UCSD-AML1 (cell line): ENCODE measurements around the gene RPS6KA5.

ENCODE experiments used
- DNase-seq: peaks from one replicate; lab custom pipeline; 2025; ENCODE audit not compliant: unreplicated experiment; lab: John Stamatoyannopoulos, UW

RPS6KA5 gene

DNA sequence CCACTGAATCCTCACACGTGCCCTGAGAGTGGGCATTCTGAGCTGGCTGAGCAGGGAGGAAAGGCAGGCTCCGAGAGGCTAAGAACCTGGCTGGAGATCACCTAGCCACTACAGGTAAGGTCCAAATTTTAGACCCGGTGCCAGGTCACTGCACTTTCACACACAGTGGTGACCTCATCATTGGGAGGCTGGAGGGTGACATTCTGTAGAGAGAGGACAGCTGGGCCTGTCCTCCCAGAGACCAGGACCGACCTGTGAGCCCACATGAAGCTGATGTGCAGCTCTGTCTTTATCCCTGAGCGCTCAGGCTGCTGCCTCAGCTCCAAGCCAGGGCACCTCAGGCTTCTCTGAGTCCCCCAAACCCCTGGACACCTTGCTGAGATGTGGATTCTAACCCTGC lies 248.3 kb downstream of the RPS6KA5 start:
- no peak for DNase-seq

DNA sequence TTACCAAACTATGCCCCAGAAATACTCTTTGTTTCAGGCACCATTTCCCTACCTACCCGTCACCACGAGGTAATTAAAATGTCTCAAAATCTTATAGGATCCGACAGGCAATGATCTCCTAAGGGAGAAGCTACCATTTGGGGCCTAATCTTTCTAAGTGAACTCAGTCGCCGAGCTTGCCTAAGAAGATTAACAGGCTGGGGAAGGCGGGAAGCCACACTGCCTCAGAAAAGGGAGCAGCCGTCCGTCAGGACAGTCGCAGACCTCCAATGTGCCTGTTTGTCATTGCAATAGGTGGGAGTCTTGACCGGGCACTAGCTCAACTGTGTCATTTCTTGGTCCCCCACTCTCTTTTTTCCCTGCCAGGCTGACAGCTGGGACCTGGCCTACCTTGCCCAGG lies 248.8 kb downstream of the RPS6KA5 start:
- DNase-seq: no peak

DNA sequence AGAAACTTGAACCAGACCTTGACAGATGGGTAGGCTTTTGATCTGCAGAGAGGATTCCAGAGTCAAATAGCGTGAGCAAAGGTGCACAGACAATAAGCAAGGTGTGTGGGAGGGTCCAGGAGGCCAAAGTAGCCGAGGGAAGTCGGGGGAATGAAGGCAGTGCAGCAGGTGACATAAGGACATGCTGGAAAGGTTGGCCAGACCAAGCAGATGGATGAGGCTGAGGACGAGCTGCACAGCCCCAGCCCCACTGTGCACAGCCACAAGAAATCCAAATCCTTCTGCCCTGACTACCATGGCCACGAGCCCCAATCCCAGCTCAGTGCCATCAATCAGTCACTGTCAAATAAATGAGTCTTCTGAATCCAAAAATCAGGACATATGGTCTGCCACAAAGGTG lies 249.6 kb downstream of the RPS6KA5 start:
- no peak for DNase-seq

DNA sequence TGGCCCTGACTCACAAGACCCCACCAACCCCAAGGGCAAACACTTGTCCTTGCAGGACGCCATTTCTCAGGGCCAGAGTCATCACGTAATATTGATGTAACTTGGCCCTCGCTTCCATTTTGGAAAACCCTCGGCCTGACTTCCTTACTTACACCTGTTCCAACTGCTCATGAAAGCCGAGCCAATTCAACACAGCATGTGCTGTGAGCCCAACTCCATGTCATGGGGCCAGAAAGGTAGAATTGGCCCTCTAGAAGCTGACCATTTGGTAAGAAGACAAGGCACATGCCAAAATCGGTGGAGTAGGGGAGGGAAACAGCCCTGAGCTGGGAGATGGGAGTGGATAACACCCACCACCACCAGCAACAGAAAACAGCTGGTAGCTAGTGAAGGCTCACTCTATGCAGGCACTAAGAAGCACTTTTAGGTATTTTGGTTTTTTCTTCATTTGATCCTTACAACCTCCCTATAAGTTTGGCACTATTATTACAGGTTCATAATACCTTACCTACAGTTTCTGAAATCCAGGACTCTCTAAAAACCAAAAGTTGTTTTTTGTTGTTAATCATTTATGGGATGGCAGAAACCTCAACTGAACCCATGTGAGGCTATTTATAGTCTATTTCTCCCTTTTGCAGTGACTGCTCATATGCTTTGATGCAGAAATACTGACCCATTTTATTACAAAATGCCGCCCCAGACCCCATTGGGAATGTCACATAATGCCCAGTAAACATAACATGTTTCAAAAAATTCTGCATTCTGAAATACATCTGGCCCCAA lies 250.7 kb downstream of the RPS6KA5 start:
- DNase-seq: no peak

DNA sequence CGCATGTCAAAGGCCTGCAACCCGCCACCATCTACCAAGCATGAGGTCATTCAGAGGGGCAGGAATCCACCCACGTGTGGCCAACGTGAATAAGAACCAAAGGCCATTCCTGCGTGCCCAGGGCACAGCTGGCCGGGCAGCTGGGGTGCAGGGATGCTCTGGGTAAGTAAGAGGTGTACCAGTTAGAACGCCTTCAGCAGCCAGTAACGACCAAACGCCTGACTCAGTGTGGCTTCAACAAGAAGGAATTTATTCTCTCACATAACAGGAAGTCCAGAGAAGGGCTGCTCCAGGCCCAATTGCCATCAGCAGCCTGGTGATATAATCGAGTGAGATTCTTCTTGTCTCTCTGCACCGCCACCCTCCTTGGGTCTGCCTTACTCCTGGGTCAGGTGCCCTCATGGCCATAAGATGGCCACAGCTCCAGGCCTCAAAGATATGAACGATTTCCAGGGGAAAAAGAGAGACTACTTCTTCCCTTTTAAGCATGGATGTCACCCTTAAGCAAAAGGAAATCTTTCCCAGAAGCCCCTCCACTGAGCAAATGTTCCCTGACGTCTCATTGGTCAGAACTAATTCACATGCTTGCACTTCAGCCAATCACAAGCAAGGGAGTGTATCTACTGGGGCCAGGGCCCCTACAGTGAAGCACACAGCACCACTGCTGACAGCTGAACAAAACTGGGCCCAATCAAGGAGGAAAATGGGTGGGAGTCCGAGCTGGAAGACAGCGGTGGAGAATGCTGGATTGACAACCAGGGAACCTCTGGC lies 251.5 kb downstream of the RPS6KA5 start:
- no peak for DNase-seq

DNA sequence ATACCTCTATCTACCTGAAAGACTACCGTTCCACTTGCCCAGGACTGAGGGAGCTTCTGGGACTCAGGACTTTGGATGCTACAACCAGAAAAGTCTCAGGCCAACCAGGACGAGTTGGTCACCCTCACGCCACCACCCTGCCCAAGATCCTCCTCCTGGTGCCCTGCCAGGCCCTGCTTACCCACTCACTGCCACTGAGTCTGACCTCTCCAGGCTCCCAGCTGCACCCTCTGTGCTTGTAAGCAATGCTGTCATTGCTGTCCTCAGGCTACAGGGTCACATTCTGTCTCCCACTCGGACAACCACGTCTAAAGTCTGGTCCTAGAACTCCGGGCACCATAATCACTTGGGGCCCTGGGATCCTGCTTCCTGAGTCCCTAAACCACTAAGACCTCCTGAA lies 253.4 kb downstream of the RPS6KA5 start:
- no peak for DNase-seq

DNA sequence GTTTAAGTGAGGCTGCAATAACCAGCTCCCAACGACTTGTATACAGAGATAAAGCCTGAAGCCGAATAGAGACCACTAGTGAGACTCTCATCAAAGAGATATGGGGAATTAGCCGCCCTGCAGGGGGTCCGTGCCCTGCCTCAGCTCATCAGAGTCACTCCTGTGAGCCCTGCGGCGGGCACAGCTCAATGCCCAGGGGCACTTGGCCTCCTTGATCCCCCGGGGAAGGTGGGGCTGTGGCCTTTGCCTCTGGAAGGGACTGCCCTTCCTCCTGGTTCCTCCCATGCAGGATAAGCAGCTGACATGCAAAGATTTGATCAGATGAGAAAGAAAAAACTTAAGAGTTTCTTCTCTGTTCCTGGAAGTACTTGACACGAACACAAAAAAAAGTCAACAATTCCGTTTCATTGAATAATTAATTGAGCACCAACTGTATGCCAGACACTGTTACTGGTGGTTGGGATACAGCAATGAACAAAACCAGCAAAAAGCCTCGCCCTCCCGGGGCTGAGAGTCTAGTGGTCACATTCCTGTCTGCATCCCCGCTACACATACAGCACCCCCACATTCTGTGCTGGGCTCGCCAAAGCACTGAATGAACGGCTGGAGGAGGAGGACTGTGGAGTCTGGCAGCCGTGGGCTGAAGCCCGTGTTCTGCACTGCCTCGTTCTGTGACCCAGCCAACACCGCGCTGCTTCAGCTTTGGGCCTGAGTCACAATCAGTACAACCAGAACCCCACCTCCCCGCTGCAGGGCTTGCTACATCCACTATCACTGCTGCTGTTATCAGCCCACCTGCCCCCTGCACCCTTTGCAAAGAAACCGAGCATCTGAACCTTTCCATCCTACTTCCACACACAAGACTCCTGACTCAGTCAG lies 254.5 kb downstream of the RPS6KA5 start:
- DNase-seq: no peak

DNA sequence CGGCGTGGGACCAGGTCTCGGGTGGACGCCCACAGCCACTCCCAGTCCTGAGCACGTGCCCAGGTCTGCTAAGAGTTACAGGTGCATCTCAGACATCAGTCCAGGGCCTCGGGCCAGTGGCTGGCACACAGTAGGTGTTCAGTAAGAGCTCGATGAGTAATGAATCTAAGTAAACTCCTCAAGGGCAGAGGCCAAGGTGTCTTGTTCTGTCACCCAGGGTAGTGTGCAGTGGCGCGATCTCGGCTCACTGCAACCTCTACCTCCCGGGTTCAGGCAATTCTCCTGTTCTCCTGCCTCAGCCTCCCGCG lies 255.4 kb downstream of the RPS6KA5 start:
- DNase-seq: no peak

DNA sequence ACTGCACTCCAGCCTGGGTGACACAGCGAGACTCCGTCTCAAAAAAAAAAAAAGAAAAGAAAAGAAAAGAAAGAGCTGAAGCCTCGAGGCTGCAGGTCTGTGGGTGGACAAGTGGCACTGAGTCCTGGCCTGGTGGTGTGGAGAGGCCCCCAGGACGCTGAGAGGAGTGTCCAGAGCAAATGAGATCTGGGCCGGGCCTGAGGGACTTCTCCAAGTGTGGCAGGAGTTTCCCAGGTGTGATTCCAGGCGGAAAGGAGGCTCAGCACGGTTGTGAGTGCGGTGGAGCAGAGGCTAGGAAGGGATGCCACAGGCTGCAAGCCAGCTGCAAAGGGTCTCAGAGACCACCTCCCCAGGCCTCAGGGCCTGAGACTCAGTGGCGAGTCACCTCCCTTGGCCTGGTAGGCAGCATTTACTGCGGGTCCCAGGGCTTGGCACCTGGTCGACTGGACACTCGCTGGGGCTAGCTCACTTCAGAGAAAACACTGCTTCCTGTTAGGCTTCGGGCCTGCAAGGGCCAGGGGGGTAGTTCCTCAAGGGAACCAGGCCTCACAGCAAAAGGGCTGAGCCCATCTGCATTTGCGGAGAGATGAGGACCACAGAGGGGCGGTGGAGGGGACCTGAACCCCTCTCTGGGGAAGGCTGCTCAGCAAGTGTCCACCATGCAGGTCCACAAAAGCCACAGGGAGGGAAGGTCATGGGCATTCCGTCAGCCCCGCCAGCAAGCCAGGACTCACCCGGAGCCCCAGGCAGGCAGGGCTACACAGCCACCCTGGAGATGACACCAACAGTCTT lies 256.0 kb downstream of the RPS6KA5 start:
- no peak for DNase-seq

DNA sequence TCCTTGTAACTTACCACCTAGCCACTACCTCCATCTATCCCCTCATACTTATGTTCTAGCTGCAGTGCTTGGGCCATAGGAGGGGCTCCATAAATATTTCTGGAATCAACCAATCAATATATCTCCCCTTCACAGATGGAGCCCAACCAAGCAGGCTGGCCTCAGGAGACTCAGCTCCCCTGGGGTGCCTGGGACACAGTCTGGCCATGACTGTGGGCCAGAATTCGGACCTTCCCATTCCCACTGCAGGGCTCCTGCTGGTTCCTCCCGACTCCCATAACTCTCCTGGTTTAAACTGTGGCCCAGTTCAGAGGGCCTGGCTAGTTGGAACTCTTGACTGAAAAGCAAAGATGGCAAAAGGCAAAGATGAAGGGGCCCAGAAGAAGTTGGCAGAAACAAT lies 257.2 kb downstream of the RPS6KA5 start:
- no peak for DNase-seq

DNA sequence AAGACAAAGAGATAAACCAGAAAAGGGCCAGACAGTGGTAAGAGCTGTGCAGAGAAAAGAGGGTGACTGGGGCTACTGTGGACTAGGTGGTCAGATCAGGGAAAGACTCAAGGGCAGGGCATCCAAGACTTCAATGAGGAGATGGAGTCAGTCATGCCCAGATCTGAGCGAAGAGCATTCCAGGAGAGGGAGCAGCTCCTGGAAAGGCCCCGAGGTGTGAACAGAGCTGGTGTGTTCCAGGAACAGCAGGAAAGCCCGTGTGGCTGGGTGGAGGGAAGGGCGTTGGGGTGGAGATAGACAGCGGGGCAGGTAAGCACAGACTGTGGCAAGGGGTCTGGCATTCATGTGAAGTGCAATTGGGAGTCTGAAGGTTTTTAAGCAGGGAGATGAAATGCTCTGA lies 261.0 kb downstream of the RPS6KA5 start:
- no peak for DNase-seq

DNA sequence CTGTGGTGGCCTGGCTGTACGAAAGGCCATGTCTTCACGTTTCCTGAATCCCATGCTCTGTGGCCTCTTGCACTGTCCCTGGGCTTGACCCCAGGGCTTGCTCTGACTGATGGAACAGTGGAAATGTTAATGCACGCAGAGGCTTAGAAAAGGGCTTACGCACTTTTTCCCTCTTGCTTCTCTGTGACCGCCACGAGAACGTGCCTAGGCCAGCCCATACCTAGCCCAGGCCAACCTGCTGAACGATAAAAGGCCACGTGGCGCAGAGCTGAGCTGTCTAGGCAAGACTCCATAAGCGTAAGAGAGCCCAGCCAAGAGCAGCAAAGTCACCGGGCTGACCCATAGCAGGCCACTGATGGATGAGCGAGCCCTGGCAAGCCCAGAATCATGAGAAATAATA lies 262.5 kb downstream of the RPS6KA5 start:
- no peak for DNase-seq
